HG02981 (cell line): ENCODE results near the gene TLE4.

Source experiments
- ATAC-seq: cut with Tn5 transposase; IDR thresholded peaks from one replicate; pipeline ENCODE4 v1.9.1; 2021; ENCODE audit warnings: mild to moderate bottlenecking, moderate library complexity; ENCODE audit not compliant: unreplicated experiment

TLE4 gene

GRCh38 chr9:79684711-79685575 lies 113.2 kb downstream of the TLE4 start:
- no peak for ATAC-seq

GRCh38 chr9:79685577-79685976 lies 113.8 kb downstream of the TLE4 start:
- no peak for ATAC-seq

GRCh38 chr9:79686381-79687130 lies 114.8 kb downstream of the TLE4 start:
- ATAC-seq: no peak

- ATAC-seq: peak; percentile 74
These were observed 115.3 kb downstream of the TLE4 start for GRCh38 chr9:79687131-79687447.

- no peak for ATAC-seq
These were observed 116.6 kb downstream of the TLE4 start for GRCh38 chr9:79688363-79688762.

- no peak for ATAC-seq
These were observed 117.8 kb downstream of the TLE4 start for GRCh38 chr9:79689576-79689975.

- ATAC-seq: no peak
These were observed 119.7 kb downstream of the TLE4 start for GRCh38 chr9:79691496-79691895.

GRCh38 chr9:79692857-79693571 lies 121.2 kb downstream of the TLE4 start:
- no peak for ATAC-seq

GRCh38 chr9:79693750-79694149 lies 122.0 kb downstream of the TLE4 start:
- no peak for ATAC-seq

GRCh38 chr9:79694208-79694607 lies 122.4 kb downstream of the TLE4 start:
- ATAC-seq: no peak

- ATAC-seq: no peak
These were observed 123.1 kb downstream of the TLE4 start for GRCh38 chr9:79694676-79695400.

- ATAC-seq: no peak
These were observed 123.9 kb downstream of the TLE4 start for GRCh38 chr9:79695531-79696175.

- no peak for ATAC-seq
These were observed 127.2 kb downstream of the TLE4 start for GRCh38 chr9:79698967-79699366.

- no peak for ATAC-seq
These were observed 127.7 kb downstream of the TLE4 start for GRCh38 chr9:79699479-79699878.

GRCh38 chr9:79700607-79701360 lies 129.0 kb downstream of the TLE4 start:
- ATAC-seq: no peak

GRCh38 chr9:79701651-79702050 lies 129.9 kb downstream of the TLE4 start:
- no peak for ATAC-seq

- ATAC-seq: no peak
These were observed 133.9 kb downstream of the TLE4 start for GRCh38 chr9:79705704-79706103.

GRCh38 chr9:79706512-79706911 lies 134.7 kb downstream of the TLE4 start:
- no peak for ATAC-seq

- ATAC-seq: no peak
These were observed 135.8 kb downstream of the TLE4 start for GRCh38 chr9:79707589-79707988.

- ATAC-seq: no peak
These were observed 136.8 kb downstream of the TLE4 start for GRCh38 chr9:79708541-79708940.
